DND-41 (cell line): ENCODE measurements around the gene COL15A1.

ENCODE experiments used
- ATAC-seq: fragments of 200-7000 bp; cut with Tn5 transposase; 3 replicates; pipeline ENCODE4 v1.9.1; 2021; ENCODE audit warnings: low read depth; ENCODE audit not compliant: insufficient read depth
- DNase-seq: peaks from one replicate; pipeline ENCODE4 v3.0.0-alpha.2; 2020
- H2AFZ ChIP-seq: 2 replicates; pipeline ENCODE4 v1.6.0; 2012; ENCODE audit warnings: low read depth, low read length
- H3K27ac ChIP-seq: 2 replicates; pipeline ENCODE4 v1.5.1; 2012; ENCODE audit warnings: low read length, inconsistent platforms
- H3K27me3 ChIP-seq: fragments of 200-600 bp; sonication (generic); 2 replicates; pipeline ENCODE4 v1.6.0; 2012; ENCODE audit warnings: low read length, mild to moderate bottlenecking, inconsistent platforms; ENCODE audit not compliant: insufficient read depth, poor library complexity
- H3K36me3 ChIP-seq: 2 replicates; pipeline ENCODE4 v1.5.1; 2012; ENCODE audit warnings: low read length, inconsistent platforms; ENCODE audit not compliant: insufficient read depth
- H3K4me1 ChIP-seq: 2 replicates; pipeline ENCODE4 v1.5.1; 2012; ENCODE audit warnings: mild to moderate bottlenecking, low read length; ENCODE audit not compliant: insufficient read depth
- H3K4me2 ChIP-seq: 2 replicates; pipeline ENCODE4 v1.6.0; 2012; ENCODE audit warnings: mild to moderate bottlenecking, moderate library complexity, low read length, inconsistent platforms; ENCODE audit not compliant: insufficient read depth
- H3K4me3 ChIP-seq, 2 experiments: fragments of 200-600 bp in 1 of 2; shearing (Covaris generic) in 1 of 2; 2 replicates each; pipeline ENCODE4 v1.5.1; 2012 to 2016; ENCODE audit warnings: inconsistent platforms in 2 of 2, low read length in 2 of 2, mild to moderate bottlenecking in 2 of 2, low read depth in 1 of 2, moderate library complexity in 1 of 2
- H3K79me2 ChIP-seq: 2 replicates; pipeline ENCODE4 v1.6.0; 2012; ENCODE audit warnings: low read length, inconsistent platforms; ENCODE audit not compliant: insufficient read depth
- H3K9ac ChIP-seq: 2 replicates; pipeline ENCODE4 v1.6.0; 2012; ENCODE audit warnings: low read depth, mild to moderate bottlenecking, inconsistent platforms, low read length, moderate library complexity
- H3K9me3 ChIP-seq: 2 replicates; pipeline ENCODE4 v1.5.1; 2012; ENCODE audit warnings: low read length, moderate library complexity, mild to moderate bottlenecking, inconsistent platforms; ENCODE audit not compliant: insufficient read depth, severe bottlenecking
- H4K20me1 ChIP-seq: 2 replicates; pipeline ENCODE4 v1.6.0; 2012; ENCODE audit warnings: low read length; ENCODE audit not compliant: insufficient read depth
- CTCF ChIP-seq: IDR thresholded peaks from 2 replicates; pipeline ENCODE4 v1.5.1; 2012; ENCODE audit warnings: borderline replicate concordance, low read length, moderate library complexity, mild to moderate bottlenecking; ENCODE audit not compliant: poor library complexity, severe bottlenecking; ENCODE audit errors: extremely low read depth
- EZH2 ChIP-seq: IDR thresholded peaks from 3 replicates; pipeline ENCODE4 v1.6.1; 2012; ENCODE audit warnings: borderline replicate concordance, low read depth, mild to moderate bottlenecking, moderate library complexity, low read length, inconsistent platforms; ENCODE audit not compliant: severe bottlenecking

Gene COL15A1

GRCh38 chr9:99037769-99038483, 94.2 kb downstream of the COL15A1 start:
- Histone ChIP-seq H3K4me3 (no peak overlapping the region), H3K4me2 (no peak overlapping the region), H3K9me3 (no peaks in the 10 kb centered on the region), H3K27ac (no peak overlapping the region), H3K79me2 (no peaks in the 10 kb centered on the region), H3K4me1 (no peaks in the 10 kb centered on the region), H2AFZ (no peak overlapping the region), H3K36me3 (no peaks in the 10 kb centered on the region), H3K9ac (no peak overlapping the region), H3K27me3 (no peaks in the 10 kb centered on the region), H4K20me1 (no peaks in the 10 kb centered on the region)
- no peak for TF ChIP-seq EZH2
- no peak for TF ChIP-seq CTCF
- ATAC-seq (no peak), DNase-seq (no peak)

- Histone ChIP-seq H2AFZ (no peak overlapping the region), H3K9me3 (no peaks in the 10 kb centered on the region), H3K27ac (no peak overlapping the region), H3K36me3 (no peaks in the 10 kb centered on the region), H3K4me1 (no peaks in the 10 kb centered on the region), H3K9ac (no peak overlapping the region), H4K20me1 (no peaks in the 10 kb centered on the region), H3K4me2 (no peak overlapping the region), H3K79me2 (no peaks in the 10 kb centered on the region), H3K27me3 (no peaks in the 10 kb centered on the region), H3K4me3 (no peak overlapping the region)
- TF ChIP-seq CTCF (no peak), EZH2 (no peak)
- no peak for DNase-seq
- ATAC-seq: no peak
Measured at GRCh38 chr9:99038484-99038820, 94.7 kb downstream of the COL15A1 start.

GRCh38 chr9:99039505-99040182, 95.9 kb downstream of the COL15A1 start:
- peaks cover under 1% of the 10 kb centered on the region for H3K9me3 ChIP-seq
- no peaks in the 10 kb centered on the region for H3K36me3 ChIP-seq
- TF ChIP-seq EZH2 (no peak), CTCF (no peak)
- ATAC-seq (no peak), DNase-seq (no peak)
- H3K4me1 ChIP-seq: no peaks in the 10 kb centered on the region
- H3K79me2 ChIP-seq: no peaks in the 10 kb centered on the region
- H3K27me3 ChIP-seq: no peaks in the 10 kb centered on the region
- no peak overlapping the region for H3K4me3 ChIP-seq
- no peak overlapping the region for H3K27ac ChIP-seq
- no peak overlapping the region for H2AFZ ChIP-seq
- H4K20me1 ChIP-seq: no peaks in the 10 kb centered on the region
- H3K9ac ChIP-seq: no peak overlapping the region
- no peak overlapping the region for H3K4me2 ChIP-seq
